Peyer's patch (tissue), 4 donors: ENCODE data around the gene RAB4B. TPM values are rescaled to one million over a fixed set of nuclear protein-coding genes. Genes with fewer than 3 reads are reported as not detected.
A peak's percentile ranks its signal among the peaks of the same experiment; 100 is the strongest.

Experiments
- DNase-seq, 3 donors: peaks; one replicate each; pipeline ENCODE4 v3.0.0-alpha.2; 2017 to 2019
- H3K27ac ChIP-seq, 4 donors: fragments of 200-600 bp; sonication (generic); one replicate each; pipeline ENCODE4 v1.5.1; 2016 to 2019
- H3K27me3 ChIP-seq, 2 donors: fragments of 200-600 bp; sonication (generic); one replicate each; pipeline ENCODE4 v1.5.1; 2019
- H3K36me3 ChIP-seq, 3 donors: fragments of 200-600 bp; sonication (generic); one replicate each; pipeline ENCODE4 v1.5.1; 2016 to 2019
- H3K4me1 ChIP-seq, 4 donors: fragments of 200-600 bp; sonication (generic); one replicate each; pipeline ENCODE4 v1.5.1; 2016 to 2019
- H3K4me3 ChIP-seq, 4 donors: fragments of 200-600 bp; sonication (generic); 1 replicate in 3 of 4; 2 replicates in 1 of 4; pipeline ENCODE4 v1.5.1; 2016 to 2019; ENCODE audit warnings: mild to moderate bottlenecking in 1 of 4
- H3K9me3 ChIP-seq, 4 donors: fragments of 200-600 bp; sonication (generic); one replicate each; pipeline ENCODE4 v1.5.1; 2016 to 2019; ENCODE audit warnings: mild to moderate bottlenecking in 1 of 4
- CTCF ChIP-seq, 6 experiments: fragments of 450-650 bp in 4 of 6; fragments of 200-600 bp in 2 of 6; sonication (generic) in 1 of 6; IDR thresholded peaks; one replicate each; pipeline ENCODE4 v1.5.1; 2017 to 2019; ENCODE audit warnings: antibody characterized with exemption in 6 of 6, mild to moderate bottlenecking in 3 of 6, moderate library complexity in 1 of 6
- POLR2A ChIP-seq, 2 donors: fragments of 450-650 bp; IDR thresholded peaks; one replicate each; pipeline ENCODE4 v1.5.1; 2017; ENCODE audit warnings: antibody characterized with exemption in 2 of 2, mild to moderate bottlenecking in 2 of 2, moderate library complexity in 2 of 2
- total RNA-seq, 4 donors: library from RNA; depleted of rRNA; stranded (reverse); fragments of >200 nt; gene quantifications; one replicate each; pipeline ENCODE4 v1.1.0, GENCODE V29; 2016

The RAB4B gene
- total RNA-seq, 4 donors from 2014 or later, result 14.9 to 71.2 (median 51.3) TPM

GRCh38 chr19:40804783-40805242 lies 26.8 kb downstream of the RAB4B start:
- Histone ChIP-seq H3K4me3 (no peak overlapping the region), H3K4me1 (peaks cover 31 to 92% (median 67%) of the 10 kb centered on the region in 4 donors), H3K27ac (peak overlapping the region; percentile 70 to 98 (median 78)), H3K36me3 (peaks cover 0 to 34% (median 0%) of the 10 kb centered on the region in 3 donors), H3K27me3 (no peaks in the 10 kb centered on the region), H3K9me3 (no peaks in the 10 kb centered on the region)
- TF ChIP-seq CTCF (IDR thresholded peaks at IDR 0.05) (peak in 1 of 6 experiments; percentile 16), POLR2A (IDR thresholded peaks at IDR 0.05) (no peak)
- DNase-seq, result no peak

GRCh38 chr19:40805258-40805868 lies 27.3 kb downstream of the RAB4B start:
- Histone ChIP-seq H3K27ac (peak overlapping the region; percentile 59 to 98 (median 74)), H3K27me3 (no peaks in the 10 kb centered on the region), H3K4me3 (no peak overlapping the region), H3K9me3 (no peaks in the 10 kb centered on the region), H3K36me3 (peaks cover 0 to 32% (median 0%) of the 10 kb centered on the region in 3 donors), H3K4me1 (peaks cover 29 to 94% (median 62%) of the 10 kb centered on the region in 4 donors)
- TF ChIP-seq CTCF (IDR thresholded peaks at IDR 0.05), result no peak
- TF ChIP-seq POLR2A (IDR thresholded peaks at IDR 0.05), result no peak
- DNase-seq, result no peak

- TF ChIP-seq CTCF (IDR thresholded peaks at IDR 0.05) (peak; percentile 59 to 83 (median 76)), POLR2A (IDR thresholded peaks at IDR 0.05) (no peak)
- Histone ChIP-seq H3K4me1 (peaks cover 19 to 88% (median 52%) of the 10 kb centered on the region in 4 donors), H3K27ac (peak overlapping the region; percentile 59 to 98 (median 74)), H3K4me3 (peak overlapping the region in 2 of 4 donors; percentile 1 to 9), H3K36me3 (peaks cover 0 to 22% (median 0%) of the 10 kb centered on the region in 3 donors), H3K9me3 (no peaks in the 10 kb centered on the region), H3K27me3 (no peaks in the 10 kb centered on the region)
- DNase-seq, result peak; percentile 70 to 87 (median 81)
These were observed 28.5 kb downstream of the RAB4B start for GRCh38 chr19:40806423-40807146.

- Histone ChIP-seq H3K27me3 (no peaks in the 10 kb centered on the region), H3K27ac (peak overlapping the region; percentile 5 to 98 (median 74)), H3K36me3 (peaks cover 0 to 22% (median 0%) of the 10 kb centered on the region in 3 donors), H3K4me1 (peaks cover 14 to 88% (median 48%) of the 10 kb centered on the region in 4 donors), H3K4me3 (peak overlapping the region in 2 of 4 donors; percentile 1 to 9), H3K9me3 (no peaks in the 10 kb centered on the region)
- no peak for TF ChIP-seq POLR2A (IDR thresholded peaks at IDR 0.05)
- TF ChIP-seq CTCF (IDR thresholded peaks at IDR 0.05), result peak in 3 of 6 experiments; percentile 33 to 41 (median 35)
- DNase-seq, result no peak
These were observed 29.3 kb downstream of the RAB4B start for GRCh38 chr19:40807147-40808020.

GRCh38 chr19:40808021-40808325 lies 29.9 kb downstream of the RAB4B start:
- Histone ChIP-seq H3K27ac (peak overlapping the region in 2 of 4 donors; percentile 9 to 10), H3K36me3 (peaks cover 0 to 22% (median 0%) of the 10 kb centered on the region in 3 donors), H3K9me3 (no peaks in the 10 kb centered on the region), H3K27me3 (no peaks in the 10 kb centered on the region), H3K4me1 (peaks cover 14 to 82% (median 43%) of the 10 kb centered on the region in 4 donors), H3K4me3 (no peak overlapping the region)
- DNase-seq, result no peak
- TF ChIP-seq POLR2A (IDR thresholded peaks at IDR 0.05) (no peak), CTCF (IDR thresholded peaks at IDR 0.05) (no peak)
